HCT116 (cell line): Measurements from ENCODE around the gene MRPL42.

Experiments used
- CEBPB ChIP-seq: IDR thresholded peaks from 2 replicates; pipeline ENCODE4 v1.6.1; 2012; ENCODE audit warnings: low read depth
- CTCF ChIP-seq, 3 experiments: fragments of 200-600 bp in 1 of 3; sonication (generic) in 1 of 3; IDR thresholded peaks in 2 of 3; conservative IDR thresholded peaks in 1 of 3; 2 replicates each; pipeline ENCODE4 v1.5.1; 2012 to 2017; ENCODE audit warnings: low read depth in 2 of 3, low read length in 2 of 3, antibody characterized with exemption in 1 of 3, borderline replicate concordance in 1 of 3, control low read depth in 1 of 3, mild to moderate bottlenecking in 1 of 3, mixed read lengths in 1 of 3, mixed run types in 1 of 3, moderate library complexity in 1 of 3; ENCODE audit not compliant: insufficient read depth in 1 of 3
- EGR1 ChIP-seq: IDR thresholded peaks from 2 replicates; pipeline ENCODE4 v1.6.1; 2012; ENCODE audit warnings: low read depth
- ELF1 ChIP-seq: IDR thresholded peaks from 2 replicates; pipeline ENCODE4 v1.6.1; 2012; ENCODE audit warnings: low read depth, borderline replicate concordance
- EZH2 ChIP-seq: fragments of 200-600 bp; sonication (generic); IDR thresholded peaks from 2 replicates; pipeline ENCODE4 v1.6.1; 2017; ENCODE audit warnings: antibody characterized with exemption, mixed run types
- POLR2A ChIP-seq: IDR thresholded peaks from 2 replicates; pipeline ENCODE4 v1.7.0; 2011; ENCODE audit warnings: borderline replicate concordance; ENCODE audit not compliant: insufficient read depth, insufficient read length; ENCODE audit errors: extremely low read depth
- POLR2AphosphoS5 ChIP-seq: IDR thresholded peaks from 2 replicates; pipeline ENCODE4 v1.6.1; 2011; ENCODE audit warnings: mild to moderate bottlenecking, low read depth, low read length, moderate library complexity
- REST ChIP-seq: IDR thresholded peaks from 2 replicates; pipeline ENCODE4 v1.6.1; 2012; ENCODE audit warnings: low read depth
- SIN3A ChIP-seq: IDR thresholded peaks from 2 replicates; pipeline ENCODE4 v1.6.1; 2012; ENCODE audit warnings: low read depth
- SP1 ChIP-seq: IDR thresholded peaks from 2 replicates; pipeline ENCODE4 v1.6.1; 2012; ENCODE audit warnings: low read depth
- TCF7L2 ChIP-seq: IDR thresholded peaks from 2 replicates; pipeline ENCODE4 v1.7.0; 2011; ENCODE audit warnings: borderline replicate concordance, inconsistent platforms; ENCODE audit not compliant: insufficient read depth, insufficient read length; ENCODE audit errors: extremely low read depth
- YY1 ChIP-seq: IDR thresholded peaks from 2 replicates; pipeline ENCODE4 v1.6.1; 2011; ENCODE audit warnings: low read length, low read depth, moderate library complexity, mild to moderate bottlenecking; ENCODE audit not compliant: insufficient replicate concordance; ENCODE audit errors: extremely low read depth
- TF ChIP-seq, protein P1 (sequence below): IDR thresholded peaks from 2 replicates; pipeline ENCODE4 v1.6.1; 2012

GRCh38 chr12:93466625-93467350, 526 bp upstream of the MRPL42 start:
- TF ChIP-seq EZH2: no peak
- no peak for TF ChIP-seq CTCF (IDR thresholded peaks at IDR 0.05 in 2 of 3, conservative IDR thresholded peaks at IDR 0.05 in 1 of 3; ENCODE audit: borderline replicate concordance in 1 of 3, insufficient read depth in 1 of 3, low read depth in 2 of 3, low read length in 2 of 3)
- TF ChIP-seq, protein P1, sequence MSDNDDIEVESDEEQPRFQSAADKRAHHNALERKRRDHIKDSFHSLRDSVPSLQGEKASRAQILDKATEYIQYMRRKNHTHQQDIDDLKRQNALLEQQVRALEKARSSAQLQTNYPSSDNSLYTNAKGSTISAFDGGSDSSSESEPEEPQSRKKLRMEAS: no peak
- TF ChIP-seq POLR2A: no peak
- no peak for TF ChIP-seq EGR1
- TF ChIP-seq YY1: no peak
- TF ChIP-seq TCF7L2: no peak
- no peak for TF ChIP-seq POLR2AphosphoS5
- TF ChIP-seq SP1: no peak
- no peak for TF ChIP-seq ELF1
- no peak for TF ChIP-seq REST
- TF ChIP-seq SIN3A: no peak
- no peak for TF ChIP-seq CEBPB
